Kidney (tissue), 14 donors: ENCODE data around the gene ZSCAN10. TPM values are rescaled to one million over a fixed set of nuclear protein-coding genes. Genes with fewer than 3 reads are reported as not detected.

Source experiments
- DNase-seq, 5 donors: peaks; one replicate each; pipeline ENCODE4 v3.0.0-alpha.2; 2013 to 2020
- FAIRE-seq: peaks from 2 replicates; lab custom pipeline; 2012; peaks lifted over from hg19 to GRCh38; lab: Jason Lieb, UNC
- H3K27ac ChIP-seq, 2 donors: one replicate each; pipeline ENCODE4 v1.7.0; 2013; ENCODE audit warnings: low read depth in 2 of 2, low read length in 2 of 2, inconsistent platforms in 1 of 2
- H3K27me3 ChIP-seq: one replicate; pipeline ENCODE4 v1.7.1; 2013; ENCODE audit warnings: low read length, inconsistent platforms; ENCODE audit not compliant: control insufficient read depth, insufficient read depth
- H3K36me3 ChIP-seq, 3 donors: one replicate each; pipeline versions ENCODE4 v1.7.0 to v1.7.1; 2013; ENCODE audit warnings: low read length in 3 of 3, control low read depth in 1 of 3, inconsistent platforms in 1 of 3; ENCODE audit not compliant: insufficient read depth in 3 of 3, control insufficient read depth in 2 of 3
- H3K4me1 ChIP-seq, 3 donors: one replicate each; pipeline versions ENCODE4 v1.7.0 to v1.7.1; 2013; ENCODE audit warnings: low read length in 3 of 3, inconsistent platforms in 1 of 3, low read depth in 1 of 3; ENCODE audit not compliant: control insufficient read depth in 2 of 3, insufficient read depth in 2 of 3
- H3K4me3 ChIP-seq, 3 donors: one replicate each; pipeline versions ENCODE4 v1.7.0 to v1.8.1; 2013; ENCODE audit warnings: low read length in 3 of 3, control low read depth in 1 of 3, inconsistent platforms in 1 of 3
- H3K9ac ChIP-seq, 3 donors: one replicate each; pipeline versions ENCODE4 v1.7.0 to v1.7.1; 2013; ENCODE audit warnings: low read length in 3 of 3, control low read depth in 1 of 3, inconsistent platforms in 1 of 3
- H3K9me3 ChIP-seq, 3 donors: one replicate each; pipeline versions ENCODE4 v1.7.0 to v1.7.1; 2013; ENCODE audit warnings: low read length in 3 of 3, control low read depth in 1 of 3, inconsistent platforms in 1 of 3; ENCODE audit not compliant: control insufficient read depth in 2 of 3, insufficient read depth in 1 of 3
- intact Hi-C: fragments of 100-400 bp; cut with DNase I; formaldehyde crosslinking; loops from one replicate; pipeline ENCODE4 v1.11.1; 2022
- polyA plus RNA-seq: library from polyadenylated mRNA; stranded (reverse); fragments of 350-450 nt; fragmentation: Illumina TruSeq; extraction: RNeasy Lipid Tissue Mini Kit (QIAGEN cat#74804); gene quantifications from one replicate; pipeline ENCODE4 v1.2.3, GENCODE V29; 2014; ENCODE audit warnings: low read depth, low replicate concordance; ENCODE audit not compliant: insufficient read depth
- total RNA-seq: library from RNA; stranded (reverse); fragmentation: NEBNext Ultra II Directional; extraction: Animal tissue kit (Norgen Biotek cat#: 25700); gene quantifications from one replicate; pipeline ENCODE4 v1.2.1, GENCODE V29; 2021
- TF ChIP-seq, protein P1 (sequence below): IDR thresholded peaks from 3 replicates; pipeline ENCODE4 v1.5.1; 2012; ENCODE audit warnings: mild to moderate bottlenecking, moderate library complexity, borderline replicate concordance; ENCODE audit not compliant: insufficient read depth; ENCODE audit errors: extremely low read depth
- donor health status: control.
- donor health status: control.
- donor health status: control.
- donor health status: control.
- donor health status: control.
- donor health status: DM: yes; HTN: yes; CAD: no.
- donor health status: Normal renal cell carcinoma (clear cell type).

The ZSCAN10 gene
- total and polyA plus RNA-seq, 2 donors from 2014 or later = not detected

DNA sequence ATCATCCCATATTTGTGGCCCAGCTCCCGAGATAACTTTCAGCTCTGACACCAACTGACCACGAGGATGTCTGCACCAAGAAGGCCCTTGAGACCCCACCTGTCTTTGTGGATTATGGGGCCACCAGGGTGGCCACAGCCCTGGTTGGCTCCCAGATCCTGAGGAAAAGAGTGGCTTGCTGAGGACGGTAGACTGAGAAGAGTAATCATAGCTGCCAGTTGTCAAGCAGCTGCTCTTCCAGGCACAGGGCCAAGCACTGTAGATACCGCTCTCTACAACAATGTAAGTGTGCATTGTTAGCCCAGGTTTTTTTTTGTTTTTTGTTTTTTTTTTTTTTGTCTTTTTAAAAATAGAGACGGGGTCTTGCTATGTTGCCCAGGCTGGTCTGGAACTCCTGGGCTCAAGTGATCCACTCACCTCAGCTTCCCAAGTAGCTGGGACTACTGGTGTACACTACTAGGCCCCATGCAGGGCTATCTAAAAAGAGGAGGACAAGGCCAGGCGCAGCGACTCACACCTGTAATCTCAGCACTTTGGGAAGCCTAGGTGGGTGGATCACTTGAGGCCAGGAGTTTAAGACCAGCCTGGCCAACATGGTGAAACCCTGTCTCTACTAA lies 22.9 kb upstream of the ZSCAN10 start:
- Histone ChIP-seq H3K9ac (no peak overlapping the region), H3K4me1 (peaks cover 0 to 5% (median 0%) of the 10 kb centered on the region in 3 donors), H3K9me3 (no peaks in the 10 kb centered on the region), H3K27ac (no peak overlapping the region), H3K27me3 (no peaks in the 10 kb centered on the region), H3K4me3 (no peak overlapping the region), H3K36me3 (peaks cover 0 to 5% (median 2%) of the 10 kb centered on the region in 3 donors)
- intact Hi-C loops = no loop called here
- TF ChIP-seq, protein P1, sequence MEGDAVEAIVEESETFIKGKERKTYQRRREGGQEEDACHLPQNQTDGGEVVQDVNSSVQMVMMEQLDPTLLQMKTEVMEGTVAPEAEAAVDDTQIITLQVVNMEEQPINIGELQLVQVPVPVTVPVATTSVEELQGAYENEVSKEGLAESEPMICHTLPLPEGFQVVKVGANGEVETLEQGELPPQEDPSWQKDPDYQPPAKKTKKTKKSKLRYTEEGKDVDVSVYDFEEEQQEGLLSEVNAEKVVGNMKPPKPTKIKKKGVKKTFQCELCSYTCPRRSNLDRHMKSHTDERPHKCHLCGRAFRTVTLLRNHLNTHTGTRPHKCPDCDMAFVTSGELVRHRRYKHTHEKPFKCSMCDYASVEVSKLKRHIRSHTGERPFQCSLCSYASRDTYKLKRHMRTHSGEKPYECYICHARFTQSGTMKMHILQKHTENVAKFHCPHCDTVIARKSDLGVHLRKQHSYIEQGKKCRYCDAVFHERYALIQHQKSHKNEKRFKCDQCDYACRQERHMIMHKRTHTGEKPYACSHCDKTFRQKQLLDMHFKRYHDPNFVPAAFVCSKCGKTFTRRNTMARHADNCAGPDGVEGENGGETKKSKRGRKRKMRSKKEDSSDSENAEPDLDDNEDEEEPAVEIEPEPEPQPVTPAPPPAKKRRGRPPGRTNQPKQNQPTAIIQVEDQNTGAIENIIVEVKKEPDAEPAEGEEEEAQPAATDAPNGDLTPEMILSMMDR = no peak
- DNase-seq (no peak), FAIRE-seq (no peak)

DNA sequence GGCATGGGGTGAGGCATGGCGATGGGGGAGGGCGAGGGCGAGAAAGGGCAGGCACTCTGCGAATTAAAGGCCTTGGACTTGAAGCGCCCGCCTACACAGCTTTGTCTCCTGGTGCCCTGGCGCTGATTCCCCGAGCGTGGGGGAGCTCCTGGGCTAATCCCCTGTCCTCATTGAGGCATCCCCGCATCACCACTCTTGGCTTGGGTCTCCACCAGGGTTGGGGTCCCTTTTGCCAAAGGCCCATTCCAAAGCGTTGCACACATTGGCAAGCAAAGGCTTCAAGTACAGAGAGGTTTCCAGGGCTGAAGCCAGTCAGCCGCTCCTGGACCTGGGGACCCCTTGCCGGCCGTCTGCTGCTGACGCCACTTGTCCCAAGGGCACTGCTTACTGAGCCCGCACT lies 21.3 kb upstream of the ZSCAN10 start:
- Histone ChIP-seq H3K4me1 (peaks cover 0 to 5% (median 0%) of the 10 kb centered on the region in 3 donors), H3K27me3 (no peaks in the 10 kb centered on the region), H3K36me3 (peaks cover 2 to 7% (median 4%) of the 10 kb centered on the region in 3 donors), H3K9me3 (no peaks in the 10 kb centered on the region), H3K9ac (no peak overlapping the region), H3K27ac (no peak overlapping the region), H3K4me3 (no peak overlapping the region)
- intact Hi-C loops = no loop called here
- TF ChIP-seq, protein P1 = no peak
- FAIRE-seq = no peak
- DNase-seq = no peak

DNA sequence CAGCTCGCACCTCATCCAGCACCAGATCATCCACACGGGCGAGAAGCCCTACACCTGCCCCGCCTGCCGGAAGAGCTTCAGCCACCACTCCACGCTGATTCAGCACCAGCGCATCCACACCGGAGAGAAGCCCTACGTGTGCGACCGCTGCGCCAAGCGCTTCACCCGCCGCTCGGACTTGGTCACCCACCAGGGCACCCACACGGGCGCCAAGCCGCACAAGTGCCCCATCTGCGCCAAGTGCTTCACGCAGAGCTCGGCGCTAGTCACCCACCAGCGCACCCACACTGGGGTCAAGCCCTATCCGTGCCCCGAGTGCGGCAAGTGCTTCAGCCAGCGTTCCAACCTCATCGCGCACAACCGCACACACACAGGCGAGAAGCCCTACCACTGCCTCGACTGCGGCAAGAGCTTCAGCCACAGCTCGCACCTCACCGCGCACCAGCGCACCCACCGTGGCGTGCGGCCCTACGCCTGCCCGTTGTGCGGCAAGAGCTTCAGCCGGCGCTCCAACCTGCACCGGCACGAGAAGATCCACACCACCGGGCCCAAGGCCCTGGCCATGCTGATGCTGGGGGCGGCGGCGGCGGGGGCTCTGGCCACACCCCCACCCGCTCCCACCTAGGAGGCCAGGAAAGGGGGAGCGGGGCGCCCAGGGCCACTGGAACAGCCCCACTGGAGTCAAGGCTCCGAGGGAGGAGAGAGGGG lies 20.8 kb upstream of the ZSCAN10 start:
- TF ChIP-seq, protein P1 = no peak
- Histone ChIP-seq H3K36me3 (peaks cover 2 to 7% (median 6%) of the 10 kb centered on the region in 3 donors), H3K27me3 (no peaks in the 10 kb centered on the region), H3K9ac (no peak overlapping the region), H3K4me3 (no peak overlapping the region), H3K9me3 (no peaks in the 10 kb centered on the region), H3K4me1 (peaks cover 0 to 5% (median 0%) of the 10 kb centered on the region in 3 donors), H3K27ac (no peak overlapping the region)
- DNase-seq (no peak), FAIRE-seq (no peak)
- intact Hi-C loops = loop anchor here (10.0 kb wide), 1 partner anchor 55 kb away; the partner anchor contains the start of gene IL32
